Activated CD8-positive, alpha-beta memory T cell treated with anti-CD3 and anti-CD28 coated beads, Interleukin-2, amount 50 U/mL, for 1 hour (primary cell): ENCODE measurements around the gene LRRC52.

Source experiments
- DNase-seq: peaks from one replicate; pipeline ENCODE4 v3.0.0-alpha.2; 2020; ENCODE audit errors: extremely low read depth

LRRC52 gene

DNA sequence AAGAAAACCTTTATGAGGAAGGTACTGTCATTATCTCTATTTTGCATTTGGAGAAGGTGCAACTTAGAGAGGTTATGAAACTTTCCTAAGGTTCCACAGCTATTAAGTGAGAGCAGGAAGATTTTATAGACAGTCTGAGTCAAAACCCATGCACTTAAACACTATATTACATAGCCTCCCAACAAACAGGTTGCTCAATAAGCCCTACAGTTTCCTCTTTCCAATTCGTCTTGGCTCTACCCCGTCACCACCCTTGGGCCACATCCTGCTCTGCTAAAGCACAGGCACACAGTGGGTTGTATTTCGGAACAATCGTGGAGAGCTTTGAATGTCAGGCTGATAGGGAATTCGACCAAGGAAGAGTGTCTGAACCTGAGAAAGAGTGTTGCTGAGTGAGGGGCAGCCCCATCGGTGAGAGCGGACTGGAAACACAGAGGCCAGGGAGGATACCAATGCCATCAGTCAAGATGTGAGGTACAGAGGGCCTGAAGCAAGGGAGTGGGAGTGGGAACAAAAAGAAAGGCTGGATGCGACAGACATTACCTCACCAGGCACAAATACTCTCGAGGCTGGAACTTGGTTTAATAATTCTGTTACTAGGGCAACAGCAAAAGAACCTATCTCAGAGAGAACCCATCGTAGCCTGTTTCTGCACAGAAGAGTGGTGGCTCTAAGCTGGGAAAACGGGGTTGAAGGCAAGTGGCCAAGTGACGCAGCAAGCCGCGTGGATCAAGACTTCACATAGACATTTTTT lies 6.3 kb upstream of the LRRC52 start:
- no peak for DNase-seq

DNA sequence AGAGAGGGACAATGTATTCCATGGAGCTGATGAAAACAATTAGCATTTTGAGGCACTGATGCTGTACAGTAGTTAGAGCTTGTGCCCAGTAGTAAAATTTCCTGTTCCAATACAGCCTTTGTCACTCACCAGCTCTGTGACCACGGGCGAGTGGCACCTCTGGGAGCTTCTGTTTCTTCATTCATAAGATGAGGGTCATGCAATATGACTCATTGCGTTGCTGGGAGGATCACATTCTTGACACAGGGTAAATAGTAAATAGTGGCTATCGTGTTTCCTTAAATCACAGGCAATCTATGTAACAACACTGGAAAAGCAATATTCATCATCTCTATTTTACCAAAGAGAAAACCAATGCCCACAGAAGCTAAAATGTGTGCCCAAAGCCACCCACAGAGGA lies 4.5 kb upstream of the LRRC52 start:
- DNase-seq, result no peak

DNA sequence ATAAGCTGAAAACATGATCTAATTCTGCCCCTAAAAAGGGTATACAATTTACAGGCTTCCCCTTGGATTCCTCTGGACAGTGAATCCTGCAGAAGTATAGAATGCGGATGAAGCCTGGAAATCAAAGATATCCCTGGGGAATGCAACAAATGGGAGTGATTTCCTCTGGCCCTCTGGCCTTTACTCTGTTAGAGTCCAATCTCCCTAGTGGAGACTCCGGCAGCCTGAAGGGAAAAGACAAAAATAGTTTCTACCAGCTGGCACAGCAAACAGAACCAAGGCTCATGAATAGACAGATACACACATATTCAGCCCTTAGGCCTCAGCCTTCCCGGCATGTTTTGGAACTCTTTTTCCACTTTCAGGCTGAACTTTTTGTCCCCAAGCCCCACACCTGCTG lies 3.9 kb upstream of the LRRC52 start:
- no peak for DNase-seq

DNA sequence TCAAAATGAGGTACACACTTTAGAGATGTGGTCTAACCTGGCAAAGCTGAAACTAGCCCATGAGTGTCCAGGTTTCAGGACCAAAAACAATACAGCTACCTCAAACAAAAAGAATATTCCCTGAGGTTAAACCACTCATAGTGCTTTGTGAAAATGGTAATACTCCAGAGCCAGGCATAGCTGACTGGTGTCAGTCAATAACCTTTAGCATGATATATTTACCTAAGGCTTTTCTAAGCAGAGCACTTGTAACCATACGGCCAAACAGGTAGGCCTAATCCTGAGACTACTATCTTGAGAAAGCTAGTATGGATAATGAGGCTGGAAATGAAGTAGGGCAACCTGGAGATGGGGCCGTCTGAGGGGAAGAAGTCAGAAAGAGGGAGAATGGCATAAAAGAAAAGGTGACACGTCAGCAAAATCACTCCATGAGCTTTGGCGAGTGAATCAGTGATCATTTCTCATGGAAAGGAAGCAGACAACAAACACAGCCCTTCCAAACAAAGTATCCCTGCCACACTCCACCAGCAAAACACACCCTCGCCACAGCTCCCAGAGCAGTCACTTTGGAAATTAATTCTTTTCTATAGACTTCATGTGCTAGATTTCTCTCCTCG lies 1.7 kb upstream of the LRRC52 start:
- no peak for DNase-seq

DNA sequence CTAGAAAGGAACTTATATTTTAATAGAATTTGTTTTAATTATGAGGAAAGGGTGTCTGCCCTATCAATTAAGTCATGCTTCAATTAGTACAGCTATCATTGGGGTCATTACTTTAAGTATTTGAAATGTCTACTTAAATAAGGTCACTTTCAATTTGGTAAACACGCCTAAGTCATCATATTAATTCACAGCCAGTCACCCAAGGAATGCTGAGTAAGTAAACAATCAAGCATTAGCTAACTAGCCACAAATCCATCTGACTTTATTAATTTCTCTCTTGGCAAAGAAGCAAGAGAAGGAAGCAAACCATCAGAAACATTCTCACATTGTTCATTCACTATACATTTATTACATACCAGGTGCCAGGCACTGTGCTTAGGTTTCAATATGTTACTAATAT lies 1.2 kb upstream of the LRRC52 start:
- no peak for DNase-seq

DNA sequence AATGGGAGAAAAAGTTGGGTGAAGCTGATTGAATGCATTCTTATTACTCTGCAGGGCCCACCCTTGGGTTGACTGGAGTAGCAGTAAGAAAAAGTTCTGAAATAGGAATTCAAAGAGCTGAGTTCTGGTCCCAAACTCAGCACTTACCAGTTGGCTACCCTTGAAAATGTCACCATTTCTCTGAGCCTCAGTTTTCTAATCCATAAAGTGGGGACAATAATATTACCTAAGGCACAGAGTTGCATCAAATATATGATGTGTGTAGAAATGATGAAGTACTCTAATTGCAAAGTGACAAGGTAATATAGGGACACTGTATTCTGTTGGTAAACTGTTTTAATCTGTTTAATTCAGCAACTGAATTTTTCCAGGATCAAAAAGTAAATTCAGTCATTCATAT lies 1.2 kb downstream of the LRRC52 start:
- DNase-seq, result no peak

DNA sequence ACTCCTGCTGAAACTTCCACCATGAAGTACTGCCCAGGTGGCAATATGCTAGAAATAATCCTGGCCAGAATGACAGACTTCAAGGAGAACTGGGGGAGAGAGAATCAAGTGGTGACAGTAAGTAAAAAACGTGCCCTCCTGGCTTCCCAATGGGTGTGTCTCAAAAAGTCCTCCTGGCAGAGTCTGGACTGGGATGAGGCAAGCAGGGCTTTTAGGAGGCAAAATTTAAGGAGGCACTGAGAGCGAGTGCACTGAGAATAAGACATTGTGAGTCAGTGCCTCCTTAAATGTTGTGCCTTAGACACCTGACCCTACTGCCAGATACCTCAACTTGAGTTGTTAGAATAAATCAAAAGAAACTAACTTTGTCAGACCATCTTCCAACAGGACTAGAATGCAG lies 2.2 kb downstream of the LRRC52 start:
- no peak for DNase-seq

DNA sequence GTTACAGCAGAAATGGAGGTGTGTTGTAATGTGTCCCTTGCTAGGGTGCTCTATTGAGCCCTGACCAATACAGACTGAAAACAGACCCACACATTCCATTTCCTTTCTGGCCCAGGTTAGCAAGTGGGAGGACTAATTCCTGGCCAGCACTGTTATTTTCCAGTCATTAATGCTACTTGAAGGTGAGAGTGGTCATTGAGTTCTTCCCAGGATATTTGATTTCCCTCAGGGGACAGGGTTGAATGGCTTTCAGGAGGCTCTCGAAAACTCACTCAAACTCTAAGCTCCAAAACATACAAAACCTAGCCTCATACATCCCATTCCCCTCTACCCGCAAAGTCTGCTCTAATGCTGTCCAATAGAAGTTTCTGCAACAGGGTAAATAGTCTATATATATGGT lies 6.2 kb downstream of the LRRC52 start:
- DNase-seq, result no peak

DNA sequence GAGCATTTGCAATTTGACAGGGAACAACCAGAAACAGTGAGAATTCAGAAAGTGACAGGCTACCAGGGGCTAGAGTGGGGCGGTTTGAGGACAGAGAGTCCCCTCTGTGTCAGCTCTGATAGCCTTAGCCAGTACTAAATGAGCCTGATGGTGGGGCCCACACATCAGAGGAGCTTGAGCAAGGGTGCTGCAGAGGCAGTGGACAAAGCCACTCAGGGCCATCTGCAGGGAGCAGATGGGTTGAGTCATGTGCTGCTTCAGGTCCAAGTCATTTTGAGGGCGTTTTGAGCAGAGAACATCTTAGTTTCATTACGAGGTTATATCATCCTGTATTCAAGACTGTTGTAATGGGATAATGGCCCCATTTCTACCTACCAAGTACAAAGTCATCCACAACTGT lies 7.7 kb downstream of the LRRC52 start:
- DNase-seq, result no peak

DNA sequence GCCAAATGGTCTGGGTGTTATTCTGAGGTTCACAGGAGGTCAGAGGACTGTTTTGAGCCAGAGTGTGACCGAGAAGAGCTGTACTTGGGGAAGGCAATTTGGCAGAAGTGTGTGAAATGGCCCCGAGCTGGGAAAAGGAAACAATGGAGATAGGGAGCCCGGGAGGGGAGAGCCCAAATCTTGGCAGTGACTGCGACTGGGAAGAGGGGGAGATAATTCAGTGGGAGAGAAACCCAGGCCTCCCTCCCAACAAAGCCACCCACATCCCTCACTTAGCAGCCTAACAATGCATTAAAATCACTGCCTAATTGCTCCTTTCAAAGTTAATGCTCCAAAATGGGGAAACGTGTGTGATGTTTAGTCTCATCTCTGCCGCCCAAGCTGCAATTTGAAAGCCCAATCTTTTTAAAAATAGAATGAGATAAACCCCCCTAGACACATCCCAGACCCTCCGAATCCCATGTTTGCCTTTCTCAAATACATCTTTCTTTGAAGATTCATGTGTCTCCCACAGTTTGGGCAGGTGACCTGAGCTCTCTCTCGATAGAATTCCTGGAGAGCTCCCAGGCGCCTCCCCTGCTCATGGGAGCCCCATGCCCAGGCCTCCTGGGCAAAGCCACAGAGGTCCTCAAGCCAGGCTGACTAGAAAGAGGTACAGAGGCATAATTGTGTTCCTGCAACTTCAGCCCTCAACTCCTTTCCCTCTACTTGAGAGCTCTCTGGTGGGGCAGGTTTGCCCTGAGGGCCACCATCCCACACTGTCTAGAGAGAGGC lies 17.3 kb downstream of the LRRC52 start:
- DNase-seq, result no peak

DNA sequence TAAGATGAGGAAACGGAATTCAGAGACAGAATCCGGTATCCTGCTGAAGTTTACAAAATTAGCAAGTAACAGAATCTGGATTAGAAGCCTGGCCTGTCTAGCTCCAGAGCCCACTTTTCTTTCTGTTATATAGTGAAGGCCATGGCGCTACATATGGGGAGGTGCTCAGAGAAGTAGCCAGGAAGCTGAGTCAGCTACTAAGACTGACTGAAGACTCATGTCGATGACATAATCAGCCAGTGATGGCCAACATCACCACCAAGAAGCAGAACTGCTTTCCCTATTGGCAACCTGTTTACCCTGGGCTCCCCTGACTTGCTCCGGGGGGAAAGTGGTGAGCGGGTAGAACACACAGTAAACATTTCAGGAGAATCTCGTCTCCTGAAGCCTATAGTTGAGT lies 18.8 kb downstream of the LRRC52 start:
- no peak for DNase-seq

DNA sequence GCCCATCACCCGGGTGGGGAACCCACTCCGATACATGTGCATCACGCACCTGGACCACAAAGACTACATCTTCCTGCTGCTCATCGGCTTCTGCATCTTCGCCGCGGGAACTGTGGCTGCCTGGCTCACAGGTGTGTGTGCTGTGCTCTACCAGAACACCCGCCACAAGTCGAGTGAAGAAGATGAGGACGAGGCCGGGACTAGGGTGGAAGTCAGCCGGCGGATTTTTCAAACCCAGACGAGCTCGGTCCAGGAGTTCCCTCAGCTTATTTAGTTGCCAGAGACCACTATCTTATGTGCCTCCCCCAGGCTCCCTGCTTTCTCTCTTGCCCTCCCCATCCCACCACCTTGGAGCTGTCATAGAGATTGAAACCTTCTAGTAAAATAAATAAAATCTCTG lies 19.8 kb downstream of the LRRC52 start:
- DNase-seq, result no peak

DNA sequence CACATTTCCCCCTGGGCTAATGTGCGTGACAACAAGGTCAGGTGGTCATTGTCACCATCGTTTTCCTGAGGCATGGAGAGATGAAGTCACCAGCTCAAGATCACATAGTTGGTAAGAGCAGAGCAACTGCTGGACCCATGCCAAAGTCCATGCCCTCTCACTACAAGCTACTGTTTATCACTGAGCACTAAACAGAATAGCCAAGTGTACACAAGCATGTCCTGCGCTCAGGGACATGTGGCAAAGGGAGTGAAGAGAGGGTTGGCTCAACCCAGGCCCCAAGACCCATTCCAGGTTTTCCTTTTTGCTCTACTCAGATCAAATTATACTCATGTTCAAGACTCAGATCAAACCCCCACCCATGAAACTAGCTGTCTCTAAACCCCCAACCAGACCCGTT lies 20.8 kb downstream of the LRRC52 start:
- DNase-seq, result no peak

DNA sequence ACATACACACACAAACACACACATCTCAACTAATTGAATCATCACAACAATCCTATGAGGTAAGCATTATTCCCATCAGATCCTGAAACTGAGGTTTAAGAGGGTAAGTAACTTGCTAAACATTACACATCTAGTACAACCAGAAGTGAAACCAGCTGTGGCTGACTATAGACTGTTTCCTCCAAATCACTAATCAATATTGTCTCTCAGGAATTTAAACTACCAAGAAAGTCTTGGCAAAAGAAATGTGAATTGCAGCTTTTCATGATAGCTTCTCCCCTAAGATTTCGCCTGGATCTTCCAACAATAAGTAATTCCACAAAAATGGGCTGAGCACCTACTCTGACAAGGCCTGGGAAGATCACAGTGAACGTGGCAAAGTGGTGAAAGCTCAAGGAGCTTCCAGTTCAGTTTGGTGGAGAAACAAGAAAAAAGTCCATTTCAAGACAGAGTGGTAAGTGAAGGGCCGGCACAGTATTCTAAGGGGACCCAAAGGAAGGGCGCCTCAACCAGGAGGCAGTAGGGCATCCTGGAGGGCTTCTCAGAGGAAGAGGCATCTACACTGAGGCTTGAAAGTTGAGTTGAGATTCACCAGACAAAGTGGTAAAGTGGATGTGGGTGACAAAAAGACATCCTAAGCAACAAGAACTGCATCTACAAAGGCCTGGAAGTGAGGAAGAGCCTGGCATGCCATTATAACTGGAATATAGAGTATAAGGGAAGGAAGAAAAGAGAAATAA lies 22.1 kb downstream of the LRRC52 start:
- DNase-seq, result no peak

DNA sequence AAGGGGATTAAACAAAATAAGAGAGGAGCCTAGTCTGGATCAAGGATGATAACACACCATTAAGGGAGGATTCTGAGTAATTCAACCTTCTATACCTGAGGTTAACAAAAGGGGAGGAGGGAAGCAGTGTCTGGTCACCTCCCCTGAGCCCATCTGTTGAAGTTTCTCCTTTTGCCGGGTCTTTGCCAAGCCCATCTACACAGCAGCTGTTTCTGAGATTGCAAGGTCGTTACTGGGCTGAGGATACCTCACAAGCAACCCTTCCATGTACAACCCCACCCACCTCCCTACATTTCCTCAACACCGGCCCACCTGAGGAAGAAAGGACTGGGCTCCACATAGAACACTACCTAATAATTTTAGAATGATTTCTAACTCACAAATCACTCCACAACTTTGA lies 26.3 kb downstream of the LRRC52 start:
- no peak for DNase-seq

DNA sequence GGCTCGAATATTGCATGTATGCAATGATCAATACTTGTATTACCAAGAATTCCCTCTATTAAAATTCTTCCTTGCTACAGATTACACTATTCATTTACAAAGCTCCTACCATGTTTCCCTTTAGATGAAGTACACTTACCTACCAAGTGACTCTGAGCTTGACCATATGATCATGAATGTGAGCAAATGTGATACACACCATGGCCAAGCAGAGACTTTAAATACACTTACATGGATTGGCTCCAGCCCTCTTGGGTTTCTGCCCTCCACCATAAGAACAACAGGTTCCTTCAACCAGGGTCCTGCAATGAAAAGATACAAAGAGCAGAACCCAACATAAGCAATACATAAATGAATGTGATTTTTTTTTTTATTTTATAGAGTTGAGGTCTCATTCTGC lies 30.0 kb downstream of the LRRC52 start:
- no peak for DNase-seq

DNA sequence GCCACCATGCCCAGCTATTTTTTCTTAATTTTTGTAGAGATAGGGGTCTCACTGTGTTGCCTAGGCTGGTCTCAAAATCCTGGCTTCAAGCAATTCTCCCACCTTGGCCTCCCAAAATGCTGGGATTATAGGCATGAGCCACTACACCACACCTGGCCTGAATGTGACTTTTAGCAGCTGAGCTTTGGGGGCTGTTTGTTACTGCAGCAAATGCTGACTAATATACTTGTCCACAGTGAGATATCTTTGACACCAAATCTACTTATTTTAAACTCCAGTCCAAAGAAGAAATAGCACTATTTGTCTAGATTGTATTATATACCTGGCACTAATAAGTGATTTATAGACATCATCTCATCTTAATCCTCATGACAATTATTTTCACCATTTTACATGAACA lies 30.5 kb downstream of the LRRC52 start:
- DNase-seq, result no peak

DNA sequence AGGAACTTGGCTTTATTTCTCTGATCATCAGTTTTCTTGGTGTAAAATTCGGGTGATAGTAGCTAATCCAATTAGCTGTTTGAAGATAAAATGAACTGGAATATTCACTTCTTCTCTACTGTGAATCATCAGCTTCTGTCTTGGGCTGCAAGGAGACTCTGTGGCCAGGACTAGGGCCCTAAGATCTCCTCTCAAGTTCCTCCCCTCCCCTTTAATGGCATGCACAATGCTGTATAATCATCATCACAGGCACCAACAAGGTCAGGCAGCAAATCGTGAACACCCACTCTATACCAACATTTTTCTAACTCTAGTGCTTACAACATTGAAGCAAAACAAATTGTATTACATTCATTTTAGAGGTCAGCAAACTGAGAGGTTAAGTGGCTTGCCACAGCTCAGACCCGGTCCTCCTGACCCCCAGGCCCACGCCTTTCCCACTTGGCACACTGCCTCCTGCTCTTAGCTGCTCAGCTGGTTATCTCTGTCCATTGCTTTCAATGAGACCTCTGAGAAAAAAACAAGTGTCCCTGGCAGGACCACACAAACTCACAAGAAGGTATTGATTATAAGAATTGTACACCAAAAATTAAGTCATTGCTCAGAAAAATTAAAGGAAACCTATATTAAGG lies 31.8 kb downstream of the LRRC52 start:
- no peak for DNase-seq

DNA sequence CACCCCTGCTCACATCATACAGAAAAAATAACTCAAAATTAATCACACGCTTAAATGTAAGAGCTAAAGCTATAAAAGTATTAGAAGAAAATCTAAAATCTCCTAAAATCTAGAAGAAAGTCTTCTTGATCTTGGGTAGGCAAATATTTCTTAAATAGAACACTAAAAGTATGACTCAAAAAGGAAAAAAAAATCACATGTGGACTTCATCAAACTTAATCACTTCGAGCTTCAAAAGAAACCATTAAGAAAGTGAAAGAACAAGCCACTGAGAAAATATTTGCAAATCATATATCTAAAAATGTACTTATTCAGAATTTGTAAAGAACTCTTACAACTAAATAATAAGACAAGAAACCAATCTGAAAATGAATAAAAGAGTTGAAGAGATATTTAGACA lies 32.7 kb downstream of the LRRC52 start:
- no peak for DNase-seq

DNA sequence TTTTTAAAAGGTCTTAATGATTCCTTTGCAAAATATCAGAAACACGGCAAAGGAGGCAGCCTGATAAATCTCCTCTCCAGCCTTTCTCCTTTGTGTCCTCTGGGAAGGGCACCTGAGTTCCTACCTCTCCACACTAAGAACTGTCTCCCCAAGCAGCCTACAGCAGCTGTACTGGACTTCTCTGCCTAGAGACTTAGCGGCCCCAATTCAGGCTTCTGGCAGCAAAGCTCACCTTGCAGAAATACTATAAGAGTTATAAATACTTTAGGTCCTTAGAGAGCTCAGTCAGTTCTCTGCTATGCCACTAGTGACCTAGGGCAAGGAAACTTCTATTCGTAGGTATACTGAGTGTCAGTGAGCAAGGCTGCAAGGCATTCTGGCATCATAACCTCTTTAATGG lies 33.9 kb downstream of the LRRC52 start:
- DNase-seq, result no peak

DNA sequence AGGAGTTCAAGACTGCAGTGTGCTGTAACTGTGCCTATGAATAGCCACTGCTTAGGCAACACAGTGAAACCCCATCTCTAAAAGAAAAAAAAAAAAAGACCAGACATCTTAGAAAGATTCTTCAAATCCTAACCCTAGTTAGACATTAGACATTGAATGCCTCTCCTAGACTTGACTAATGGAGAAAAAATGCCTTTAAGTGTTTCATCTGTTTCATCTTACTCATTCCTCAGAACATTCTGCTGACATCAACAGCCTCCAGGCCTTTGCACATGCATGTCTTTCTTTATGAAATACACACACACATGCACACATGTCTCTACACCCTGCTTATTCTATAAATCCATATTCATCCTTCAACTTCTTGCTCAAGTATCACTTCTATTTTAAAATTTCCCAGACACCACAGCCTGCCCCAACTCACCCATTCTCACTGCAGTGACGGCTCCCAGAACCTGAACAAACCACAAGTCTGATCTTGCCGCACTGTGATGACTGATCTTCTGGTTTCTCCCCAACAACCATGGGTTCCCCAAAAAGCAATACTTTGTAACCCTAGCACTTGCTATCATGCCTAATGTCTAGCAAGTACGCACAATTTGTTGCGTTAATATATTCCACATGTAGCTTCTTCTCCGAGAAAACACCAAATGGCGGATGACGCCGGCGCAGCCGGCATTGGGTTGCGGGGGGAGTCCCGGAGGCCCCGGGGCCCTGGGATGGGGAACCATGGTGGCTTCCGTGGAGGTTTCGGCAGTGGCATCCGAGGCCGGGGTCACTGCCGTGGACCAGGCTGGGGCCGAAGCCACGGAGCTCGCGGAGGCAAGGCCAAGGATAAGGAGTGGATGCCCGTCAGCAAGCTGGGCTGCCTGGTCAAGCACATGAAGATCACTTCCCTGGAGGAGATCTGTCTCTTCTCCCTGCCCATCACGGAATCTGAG lies 37.4 kb downstream of the LRRC52 start:
- DNase-seq, result no peak
